HepG2 (cell line): ENCODE results near the gene DYDC2.

Source experiments
- CEBPZ ChIP-seq: IDR thresholded peaks from 2 replicates; pipeline ENCODE4 v1.6.1; 2012; ENCODE audit warnings: low read length, improper control_type of control experiment
- EHMT2 ChIP-seq: fragments of 200-600 bp; sonication (generic); IDR thresholded peaks from 2 replicates; pipeline ENCODE4 v1.7.0; 2017; ENCODE audit warnings: antibody characterized with exemption, low read depth, low read length, borderline replicate concordance
- MAFK ChIP-seq, 2 experiments: IDR thresholded peaks in 1 of 2; conservative IDR thresholded peaks in 1 of 2; 2 replicates each; pipeline ENCODE4 v1.6.1; 2011; ENCODE audit warnings: improper control_type of control experiment in 2 of 2, low read length in 2 of 2
- NONO ChIP-seq, 2 experiments: fragments of 450-650 bp in 1 of 2; sonication (generic) in 1 of 2; formaldehyde crosslinking in 1 of 2; IDR thresholded peaks in 1 of 2; conservative IDR thresholded peaks in 1 of 2; 2 replicates each; pipeline versions ENCODE4 v1.6.1 to v1.8.0; 2017 to 2022; ENCODE audit warnings: mild to moderate bottlenecking in 1 of 2, missing genetic modification reagents in 1 of 2, moderate library complexity in 1 of 2
- POLR2A ChIP-seq, 2 experiments: IDR thresholded peaks; 2 replicates each; pipeline ENCODE4 v1.6.1; 2011; ENCODE audit warnings: low read depth in 2 of 2, low read length in 2 of 2, mild to moderate bottlenecking in 1 of 2, moderate library complexity in 1 of 2; ENCODE audit not compliant: insufficient read depth in 1 of 2
- RBM39 ChIP-seq: fragments of 200-400 bp; formaldehyde crosslinking; IDR thresholded peaks from one replicate; pipeline ENCODE4 v1.6.1; 2018; ENCODE audit warnings: antibody characterized with exemption, mild to moderate bottlenecking, low read depth, low read length; ENCODE audit not compliant: poor library complexity, severe bottlenecking
- SYNCRIP ChIP-seq: fragments of 200-400 bp; formaldehyde crosslinking; IDR thresholded peaks from 2 replicates; pipeline ENCODE4 v1.6.1; 2018; ENCODE audit warnings: mild to moderate bottlenecking, low read depth, low read length; ENCODE audit not compliant: insufficient read depth
- USF2 ChIP-seq, 2 experiments: sonication (generic) in 1 of 2; formaldehyde crosslinking in 1 of 2; IDR thresholded peaks; 2 replicates each; pipeline versions ENCODE4 v1.5.1 to v1.6.1; 2011 to 2020; ENCODE audit warnings: borderline replicate concordance in 1 of 2, low read depth in 1 of 2, low read length in 1 of 2, mild to moderate bottlenecking in 1 of 2, missing genetic modification reagents in 1 of 2, moderate library complexity in 1 of 2

GRCh38 chr10:80315391-80315790 lies 41.2 kb upstream of the DYDC2 start:
- TF ChIP-seq SYNCRIP, result no peak
- no peak for TF ChIP-seq NONO (IDR thresholded peaks at IDR 0.05)
- TF ChIP-seq NONO (CRISPR knock-in tag; conservative IDR thresholded peaks at IDR 0.05), result no peak
- TF ChIP-seq CEBPZ, result no peak
- no peak for TF ChIP-seq MAFK (conservative IDR thresholded peaks at IDR 0.05 in 1 of 2, IDR thresholded peaks at IDR 0.05 in 1 of 2; ENCODE audit: low read length in 2 of 2)
- TF ChIP-seq USF2 (IDR thresholded peaks at IDR 0.05; ENCODE audit: low read depth, low read length), result no peak
- no peak for TF ChIP-seq USF2 (CRISPR knock-in tag; IDR thresholded peaks at IDR 0.05; ENCODE audit: borderline replicate concordance)
- TF ChIP-seq POLR2A (IDR thresholded peaks at IDR 0.05; ENCODE audit: insufficient read depth in 1 of 2, low read depth in 2 of 2, low read length in 2 of 2), result no peak
- no peak for TF ChIP-seq EHMT2
- no peak for TF ChIP-seq RBM39
